HG02981 (cell line): ENCODE measurements around the gene THRB.

ENCODE experiments used
- ATAC-seq: cut with Tn5 transposase; IDR thresholded peaks from one replicate; pipeline ENCODE4 v1.9.1; 2021; ENCODE audit warnings: mild to moderate bottlenecking, moderate library complexity; ENCODE audit not compliant: unreplicated experiment

Gene THRB

DNA sequence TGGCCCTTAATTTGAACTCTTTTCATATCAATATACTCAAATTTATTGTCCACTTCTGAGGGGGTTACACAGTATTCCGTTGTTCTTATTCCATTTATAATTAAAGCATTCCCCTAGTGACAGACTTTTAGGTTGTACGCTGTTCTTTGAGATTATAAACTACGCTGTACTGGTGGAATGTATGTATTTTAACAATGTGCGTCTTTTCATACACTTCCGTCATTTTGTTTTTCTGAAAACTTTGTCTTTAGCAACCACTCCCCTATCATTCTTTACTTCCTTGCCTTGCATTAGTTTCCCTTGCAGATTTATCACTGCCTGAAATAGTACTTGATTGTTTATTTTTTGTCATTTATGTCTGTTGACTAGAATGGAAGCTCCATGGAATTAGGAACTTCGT, 137.0 kb downstream of the THRB start:
- no peak for ATAC-seq

GRCh38 chr3:24355806-24356205, 138.8 kb downstream of the THRB start:
- no peak for ATAC-seq

DNA sequence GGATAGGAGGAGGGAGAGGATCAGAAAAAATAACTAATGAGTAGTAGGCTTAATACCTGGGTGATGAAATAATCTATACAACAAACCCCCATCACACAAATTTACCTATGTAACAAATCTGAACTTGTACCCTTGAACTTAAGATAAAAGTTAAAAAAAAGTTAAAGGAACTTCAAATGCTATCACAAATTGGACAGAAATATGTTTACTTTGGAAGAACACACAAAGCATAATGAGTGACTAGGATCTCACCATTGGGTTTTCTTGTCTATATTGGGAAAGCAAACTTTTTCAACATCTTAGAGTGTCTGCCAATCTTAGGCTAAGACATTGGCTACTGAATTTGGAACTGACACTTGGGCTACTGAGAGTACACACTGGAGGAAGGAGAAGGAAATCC, 140.4 kb downstream of the THRB start:
- ATAC-seq: no peak

DNA sequence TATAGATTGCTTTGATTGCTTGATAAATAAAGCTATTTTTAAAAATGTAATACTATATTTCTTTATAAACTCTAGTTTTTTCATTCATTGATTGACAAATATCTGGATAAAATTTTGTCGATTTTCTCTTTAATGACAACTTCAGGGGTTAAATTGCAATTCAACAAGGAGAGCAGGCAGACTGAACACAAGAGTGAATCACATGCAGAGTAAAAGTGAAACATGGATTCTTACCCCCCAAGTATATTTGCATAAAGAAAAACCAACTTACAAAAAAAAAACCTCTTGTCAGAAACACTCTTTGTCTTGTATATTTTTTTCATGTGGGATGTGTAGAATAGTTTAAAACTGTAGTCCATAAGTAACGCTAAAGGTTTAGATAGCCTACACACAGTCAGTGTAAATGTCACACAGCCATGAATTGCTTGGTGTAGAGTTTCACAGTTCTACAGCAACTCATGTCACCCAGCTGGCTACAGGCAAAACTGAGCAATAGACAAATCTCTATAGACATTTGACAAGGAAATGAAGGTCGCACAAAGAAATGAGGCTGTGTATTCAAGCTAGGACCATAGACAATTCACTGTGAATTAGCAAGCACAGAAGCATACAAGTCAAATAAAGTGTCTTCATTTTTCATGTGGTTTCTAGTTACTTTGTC, 141.6 kb downstream of the THRB start:
- ATAC-seq: no peak

GRCh38 chr3:24351779-24352469, 142.7 kb downstream of the THRB start:
- ATAC-seq: no peak

DNA sequence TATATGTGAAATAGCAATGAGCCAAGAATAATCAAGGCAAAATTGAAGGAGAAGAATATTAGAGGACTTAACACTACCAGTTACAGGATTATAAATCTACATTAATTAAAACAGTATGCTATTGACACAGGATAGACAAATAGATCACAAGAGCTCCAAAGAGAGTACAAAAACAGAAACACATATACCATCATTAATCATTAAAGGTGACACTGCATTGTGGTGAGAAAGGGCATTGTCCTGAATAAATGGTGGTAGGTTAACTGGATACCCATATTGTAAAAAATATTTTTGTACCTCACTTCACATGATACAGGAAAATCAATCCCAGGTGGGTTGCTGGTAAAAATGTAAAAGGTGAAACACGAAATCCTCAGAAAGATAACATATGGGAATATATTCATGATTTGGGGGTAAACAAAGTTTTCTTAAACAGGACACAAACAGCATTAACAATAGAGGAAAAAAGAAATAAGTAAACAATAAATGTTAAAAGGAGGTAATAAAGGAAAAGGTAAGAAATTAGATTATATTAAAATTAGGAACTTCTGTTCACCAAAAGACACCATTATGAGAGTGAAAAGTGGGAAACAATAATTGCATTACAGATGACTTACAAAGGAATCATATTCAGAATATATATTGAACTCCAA, 145.2 kb downstream of the THRB start:
- no peak for ATAC-seq

DNA sequence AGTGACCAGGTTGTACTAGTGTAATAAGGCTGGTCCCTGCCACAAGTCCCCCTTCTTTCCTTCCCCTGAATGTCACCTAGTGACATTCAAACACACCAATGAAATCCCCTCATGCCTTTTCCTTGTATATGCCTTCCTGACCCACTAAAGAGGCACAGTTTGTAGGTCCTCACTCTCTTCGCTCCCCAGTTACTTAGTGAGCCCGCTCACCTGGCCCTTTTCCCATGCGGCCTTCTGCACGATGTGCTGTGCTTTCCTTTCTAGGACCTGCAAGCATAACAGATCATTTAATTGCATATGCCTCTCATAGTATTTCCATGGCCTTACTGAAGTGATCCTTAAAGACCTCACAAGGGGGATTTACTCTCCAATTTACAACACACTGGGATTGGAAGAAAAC, 146.3 kb downstream of the THRB start:
- no peak for ATAC-seq

DNA sequence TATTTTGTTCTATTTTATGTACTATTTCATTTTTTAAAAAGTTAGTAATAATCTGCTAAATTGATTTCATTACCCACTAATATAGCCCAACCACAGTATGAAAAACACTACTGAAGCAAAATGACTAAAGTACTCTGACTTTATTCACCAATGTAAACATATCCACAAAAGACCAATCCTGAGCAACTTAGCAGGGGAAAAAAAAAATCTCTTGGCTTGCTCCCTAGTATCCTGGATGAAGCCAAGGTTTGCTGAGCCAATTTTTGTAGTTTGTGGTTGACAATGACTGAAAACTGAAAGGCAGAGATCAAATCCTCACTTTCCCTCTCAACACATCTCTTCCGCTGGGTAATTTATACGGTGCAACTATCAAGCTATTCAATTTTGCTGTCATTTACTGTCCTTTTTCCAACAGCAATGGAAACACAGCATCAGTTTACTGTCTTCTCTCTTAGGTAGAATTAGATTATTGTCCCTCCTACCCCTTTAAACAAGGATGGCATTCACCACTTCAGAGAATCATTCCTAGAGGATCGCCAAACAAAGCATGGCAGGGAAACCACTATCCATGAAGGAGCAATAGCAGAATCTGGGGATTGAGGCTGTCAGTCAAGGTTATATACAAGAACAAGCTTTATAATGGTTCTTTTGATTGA, 149.7 kb downstream of the THRB start:
- no peak for ATAC-seq

GRCh38 chr3:24343084-24343783, 151.4 kb downstream of the THRB start:
- no peak for ATAC-seq

- no peak for ATAC-seq
These were observed 152.4 kb downstream of the THRB start for GRCh38 chr3:24342275-24342674.

GRCh38 chr3:24341668-24342067, 153.0 kb downstream of the THRB start:
- no peak for ATAC-seq

DNA sequence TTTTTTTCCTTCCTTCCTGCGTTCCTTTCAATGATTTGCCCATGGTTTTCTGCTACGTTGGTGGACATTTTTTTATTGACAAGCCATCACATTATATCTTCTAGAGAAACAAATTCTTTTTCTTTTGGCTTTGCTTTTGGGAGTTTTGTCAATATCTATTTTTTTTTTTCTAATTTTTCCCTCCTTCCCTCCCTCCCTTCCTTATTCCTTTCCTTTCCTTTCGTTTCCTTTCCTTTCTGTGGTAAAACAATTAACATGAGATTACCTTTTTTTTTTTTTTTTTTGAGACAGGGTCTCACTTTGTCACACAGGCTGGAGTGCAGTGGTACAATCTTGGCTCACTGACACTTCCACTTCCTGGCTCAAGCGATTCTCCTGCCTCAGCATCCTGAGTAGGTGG, 153.7 kb downstream of the THRB start:
- ATAC-seq: no peak

GRCh38 chr3:24340161-24340560, 154.5 kb downstream of the THRB start:
- ATAC-seq: no peak

DNA sequence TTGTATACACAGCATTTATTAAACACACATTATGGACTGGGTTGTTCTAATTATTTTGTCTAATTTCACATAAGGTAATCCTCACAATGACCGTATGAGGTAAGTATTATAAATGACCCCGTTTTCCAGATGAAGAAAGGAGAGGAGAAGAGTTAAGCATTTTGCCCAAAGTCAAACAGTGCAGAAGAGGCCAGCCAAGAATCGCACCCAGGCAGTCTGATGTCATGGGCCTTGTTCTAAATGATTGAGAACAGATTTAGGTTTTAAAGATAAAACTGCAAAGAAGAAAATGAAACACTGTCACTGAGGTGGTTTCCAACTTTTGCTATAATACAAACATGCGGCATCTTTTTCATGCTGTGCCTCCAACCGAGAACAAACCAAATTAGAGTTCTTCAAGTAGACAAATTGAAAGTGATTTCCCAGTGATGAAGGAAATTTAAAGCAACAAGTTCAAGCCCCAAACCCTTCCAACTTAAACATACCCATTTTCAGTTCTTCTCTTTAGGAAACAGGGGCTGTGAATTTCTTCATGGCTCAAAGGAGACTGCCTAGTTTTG, 155.3 kb downstream of the THRB start:
- ATAC-seq: no peak

GRCh38 chr3:24338409-24339130, 156.1 kb downstream of the THRB start:
- ATAC-seq: no peak

DNA sequence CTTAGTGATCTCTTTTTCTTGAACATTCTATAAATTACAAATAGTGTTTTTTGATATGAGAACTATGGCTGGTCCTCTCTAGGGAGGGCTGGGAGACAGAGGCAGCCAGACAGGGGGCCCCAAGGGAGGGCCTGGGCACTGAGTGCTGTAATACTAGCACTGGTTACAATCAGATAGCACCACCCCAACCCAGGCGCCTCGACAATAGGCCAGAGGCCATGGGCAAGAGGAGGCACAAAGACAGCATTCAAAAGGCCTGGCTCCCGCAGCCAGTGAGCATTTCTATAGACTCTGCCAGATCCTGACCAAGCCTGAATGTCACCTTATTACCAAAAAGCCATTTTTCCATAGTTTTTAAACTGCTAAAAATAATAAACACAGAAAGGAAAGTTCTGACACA, 158.5 kb downstream of the THRB start:
- no peak for ATAC-seq

DNA sequence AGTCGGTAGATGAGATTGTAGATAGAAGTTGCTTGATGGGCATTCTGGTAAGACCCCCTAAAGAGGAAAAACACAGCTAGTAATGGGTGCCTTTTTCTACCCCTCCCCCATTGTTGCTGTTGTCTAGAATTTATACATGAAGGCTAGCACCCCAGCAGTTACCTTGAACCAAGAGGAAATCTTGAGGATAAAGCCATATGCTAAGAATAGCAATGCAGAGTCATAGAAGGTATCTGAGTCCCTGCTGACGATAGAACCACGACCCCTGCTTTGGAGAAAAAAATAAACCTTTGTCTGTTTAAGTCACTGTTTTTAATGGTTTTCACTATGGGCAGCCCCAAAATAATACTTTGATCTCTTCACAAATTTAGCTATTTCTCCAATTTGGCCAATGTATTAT, 162.6 kb downstream of the THRB start:
- no peak for ATAC-seq

- ATAC-seq: no peak
These were observed 171.4 kb downstream of the THRB start for GRCh38 chr3:24323272-24323671.

DNA sequence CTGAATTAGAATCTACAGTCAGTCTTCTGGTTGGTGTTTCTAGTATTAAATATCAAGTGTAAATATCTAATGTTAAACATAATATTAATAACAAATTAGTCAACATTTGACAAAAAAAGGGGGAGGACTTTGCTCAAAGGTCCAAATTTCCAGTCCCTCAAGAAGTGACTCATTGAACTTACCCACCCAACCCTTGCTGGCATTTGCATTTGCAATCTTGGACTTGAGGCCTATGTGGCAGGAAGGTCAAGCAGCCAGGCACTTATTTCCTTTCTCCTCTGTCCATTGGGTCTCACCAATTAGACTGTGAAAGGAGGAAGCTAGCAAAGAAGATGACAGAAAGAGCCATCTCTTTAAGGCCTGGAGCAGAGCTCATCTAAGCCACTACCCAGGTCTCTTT, 174.0 kb downstream of the THRB start:
- no peak for ATAC-seq

DNA sequence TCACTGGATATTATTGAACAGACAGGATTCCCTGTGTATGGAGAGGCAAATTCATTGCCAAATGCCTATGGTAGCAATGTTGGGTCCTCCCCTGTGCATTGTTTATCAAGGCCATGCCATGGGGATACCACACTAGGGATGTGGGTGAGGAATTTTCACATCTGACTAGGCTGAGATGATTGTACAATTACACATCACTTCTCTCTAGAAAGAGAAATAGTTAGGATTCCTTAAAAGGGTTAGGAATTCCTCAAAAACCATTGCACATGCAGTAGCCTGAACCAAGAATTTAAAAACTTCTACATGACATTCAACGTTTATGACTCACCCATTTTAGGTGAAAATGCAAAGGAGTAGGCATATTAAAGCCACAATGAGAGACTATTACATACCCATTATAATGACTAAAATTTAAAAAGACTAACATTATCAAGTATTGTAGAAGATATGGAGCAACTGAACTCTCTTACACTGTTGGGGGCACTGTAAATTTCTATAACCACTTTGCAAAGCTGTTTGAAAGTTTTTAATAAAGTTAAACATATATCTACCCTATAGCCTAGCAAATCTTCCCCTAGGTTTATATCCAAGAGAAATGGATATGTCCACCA, 175.9 kb downstream of the THRB start:
- no peak for ATAC-seq
